PFSK-1 (cell line): ENCODE data around the gene USP44.

Experiments
- POLR2AphosphoS5 ChIP-seq: IDR thresholded peaks from 2 replicates; pipeline ENCODE4 v1.6.1; 2012; ENCODE audit warnings: low read depth, mild to moderate bottlenecking, control low read depth, low read length, moderate library complexity
- SIN3A ChIP-seq: IDR thresholded peaks from 2 replicates; pipeline ENCODE4 v1.6.1; 2012; ENCODE audit warnings: mild to moderate bottlenecking, low read length, moderate library complexity, borderline replicate concordance; ENCODE audit not compliant: insufficient read depth
- TAF1 ChIP-seq: IDR thresholded peaks from 2 replicates; pipeline ENCODE4 v1.6.1; 2012; ENCODE audit warnings: low read length, control low read depth, borderline replicate concordance; ENCODE audit not compliant: insufficient read depth
- TF ChIP-seq, protein P1 (sequence below), 2 experiments: IDR thresholded peaks; 2 replicates each; pipeline versions ENCODE4 v1.6.1 to v1.8.0; 2011 to 2012; ENCODE audit warnings: low read depth in 2 of 2, low read length in 2 of 2, control low read depth in 1 of 2, inconsistent platforms in 1 of 2, mild to moderate bottlenecking in 1 of 2, moderate library complexity in 1 of 2; ENCODE audit not compliant: insufficient read depth in 1 of 2

DNA sequence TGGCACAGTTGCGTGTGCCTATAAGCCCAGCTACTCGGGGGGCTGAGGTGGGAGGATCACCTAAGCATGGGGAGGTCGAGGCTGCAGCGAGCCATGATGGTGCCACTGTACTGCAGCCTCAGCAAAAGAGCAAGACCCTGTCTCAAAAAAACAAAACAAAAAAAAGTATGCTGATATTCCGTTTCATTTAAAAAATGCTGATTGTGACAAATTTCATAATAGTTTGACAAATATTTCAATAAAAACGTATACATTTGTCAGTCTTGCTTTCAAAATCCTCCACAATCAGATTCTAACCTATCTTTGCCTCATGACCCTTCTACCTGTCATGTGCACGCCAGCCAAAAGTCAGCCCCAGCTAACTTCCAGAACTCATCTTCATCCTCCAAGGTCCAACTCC lies 9.8 kb downstream of the USP44 start:
- TF ChIP-seq, protein P1, sequence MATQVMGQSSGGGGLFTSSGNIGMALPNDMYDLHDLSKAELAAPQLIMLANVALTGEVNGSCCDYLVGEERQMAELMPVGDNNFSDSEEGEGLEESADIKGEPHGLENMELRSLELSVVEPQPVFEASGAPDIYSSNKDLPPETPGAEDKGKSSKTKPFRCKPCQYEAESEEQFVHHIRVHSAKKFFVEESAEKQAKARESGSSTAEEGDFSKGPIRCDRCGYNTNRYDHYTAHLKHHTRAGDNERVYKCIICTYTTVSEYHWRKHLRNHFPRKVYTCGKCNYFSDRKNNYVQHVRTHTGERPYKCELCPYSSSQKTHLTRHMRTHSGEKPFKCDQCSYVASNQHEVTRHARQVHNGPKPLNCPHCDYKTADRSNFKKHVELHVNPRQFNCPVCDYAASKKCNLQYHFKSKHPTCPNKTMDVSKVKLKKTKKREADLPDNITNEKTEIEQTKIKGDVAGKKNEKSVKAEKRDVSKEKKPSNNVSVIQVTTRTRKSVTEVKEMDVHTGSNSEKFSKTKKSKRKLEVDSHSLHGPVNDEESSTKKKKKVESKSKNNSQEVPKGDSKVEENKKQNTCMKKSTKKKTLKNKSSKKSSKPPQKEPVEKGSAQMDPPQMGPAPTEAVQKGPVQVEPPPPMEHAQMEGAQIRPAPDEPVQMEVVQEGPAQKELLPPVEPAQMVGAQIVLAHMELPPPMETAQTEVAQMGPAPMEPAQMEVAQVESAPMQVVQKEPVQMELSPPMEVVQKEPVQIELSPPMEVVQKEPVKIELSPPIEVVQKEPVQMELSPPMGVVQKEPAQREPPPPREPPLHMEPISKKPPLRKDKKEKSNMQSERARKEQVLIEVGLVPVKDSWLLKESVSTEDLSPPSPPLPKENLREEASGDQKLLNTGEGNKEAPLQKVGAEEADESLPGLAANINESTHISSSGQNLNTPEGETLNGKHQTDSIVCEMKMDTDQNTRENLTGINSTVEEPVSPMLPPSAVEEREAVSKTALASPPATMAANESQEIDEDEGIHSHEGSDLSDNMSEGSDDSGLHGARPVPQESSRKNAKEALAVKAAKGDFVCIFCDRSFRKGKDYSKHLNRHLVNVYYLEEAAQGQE (IDR thresholded peaks at IDR 0.05; ENCODE audit: insufficient read depth in 1 of 2, low read depth in 2 of 2, low read length in 2 of 2): no peak
- TF ChIP-seq POLR2AphosphoS5: no peak
- no peak for TF ChIP-seq SIN3A
- no peak for TF ChIP-seq TAF1
